Keratinocyte (primary cell): ENCODE measurements around the gene PRKCE. TPM values are rescaled to one million over a fixed set of nuclear protein-coding genes. Genes with fewer than 3 reads are reported as not detected.

Experiments used
- DNase-seq: peaks from one replicate; pipeline ENCODE4 v3.0.0-alpha.2; 2011; ENCODE audit warnings: low read depth, missing footprints, low spot score
- FAIRE-seq: peaks from 2 replicates; lab custom pipeline; 2011; peaks lifted over from hg19 to GRCh38; lab: Jason Lieb, UNC
- H2AFZ ChIP-seq: 2 replicates; pipeline ENCODE4 v1.6.0; 2012; ENCODE audit warnings: low read length, control low read depth, inconsistent platforms; ENCODE audit not compliant: control insufficient read depth
- H3K27ac ChIP-seq: 2 replicates; pipeline ENCODE4 v1.5.1; 2011; ENCODE audit warnings: low read length; ENCODE audit not compliant: control insufficient read depth, insufficient read depth
- H3K27me3 ChIP-seq: 3 replicates; pipeline ENCODE4 v1.6.0; 2011; ENCODE audit warnings: low read length; ENCODE audit not compliant: control insufficient read depth, insufficient read depth; ENCODE audit errors: extremely low read depth
- H3K36me3 ChIP-seq, 2 experiments: 2 replicates in 1 of 2; 3 replicates in 1 of 2; pipeline ENCODE4 v1.5.1; 2011; ENCODE audit warnings: low read length in 2 of 2, mild to moderate bottlenecking in 1 of 2; ENCODE audit not compliant: control insufficient read depth in 2 of 2, insufficient read depth in 2 of 2; ENCODE audit errors: extremely low read depth in 1 of 2
- H3K4me1 ChIP-seq: 3 replicates; pipeline ENCODE4 v1.5.1; 2011; ENCODE audit warnings: low read length; ENCODE audit not compliant: control insufficient read depth, insufficient read depth; ENCODE audit errors: extremely low read depth
- H3K4me2 ChIP-seq: 3 replicates; pipeline ENCODE4 v1.6.0; 2011; ENCODE audit warnings: low read depth, low read length; ENCODE audit not compliant: control insufficient read depth, insufficient read depth; ENCODE audit errors: extremely low read depth
- H3K4me3 ChIP-seq, 3 experiments: fragments of 200-600 bp in 1 of 3; sonication (generic) in 1 of 3; 2 replicates in 2 of 3; 3 replicates in 1 of 3; pipeline ENCODE4 v1.5.1; 2011 to 2016; ENCODE audit warnings: low read length in 3 of 3, mild to moderate bottlenecking in 3 of 3, control low read depth in 2 of 3, inconsistent platforms in 1 of 3, low read depth in 1 of 3, mixed read lengths in 1 of 3, mixed run types in 1 of 3, moderate library complexity in 1 of 3; ENCODE audit not compliant: control insufficient read depth in 2 of 3, insufficient read depth in 2 of 3; ENCODE audit errors: extremely low read depth in 1 of 3
- H3K79me2 ChIP-seq: 2 replicates; pipeline ENCODE4 v1.6.0; 2012; ENCODE audit warnings: low read length; ENCODE audit not compliant: control insufficient read depth, insufficient read depth
- H3K9ac ChIP-seq: 3 replicates; pipeline ENCODE4 v1.6.0; 2011; ENCODE audit warnings: low read length; ENCODE audit not compliant: control insufficient read depth, insufficient read depth; ENCODE audit errors: extremely low read depth
- H3K9me1 ChIP-seq: 3 replicates; pipeline ENCODE4 v1.6.0; 2011; ENCODE audit warnings: low read length; ENCODE audit not compliant: control insufficient read depth, insufficient read depth; ENCODE audit errors: extremely low read depth
- H3K9me3 ChIP-seq: 2 replicates; pipeline ENCODE4 v1.5.1; 2012; ENCODE audit warnings: low read depth, low read length; ENCODE audit not compliant: control insufficient read depth
- H4K20me1 ChIP-seq: 3 replicates; pipeline ENCODE4 v1.6.0; 2011; ENCODE audit warnings: low read length; ENCODE audit not compliant: control insufficient read depth, insufficient read depth; ENCODE audit errors: extremely low read depth
- CTCF ChIP-seq, 3 experiments: IDR thresholded peaks in 1 of 3; conservative IDR thresholded peaks in 1 of 3; optimal IDR thresholded peaks in 1 of 3; 2 replicates in 2 of 3; 3 replicates in 1 of 3; pipeline versions ENCODE3 to v1.5.1; 2011; ENCODE audit warnings: low read length in 3 of 3, mild to moderate bottlenecking in 3 of 3, moderate library complexity in 2 of 3, control low read depth in 1 of 3, inconsistent platforms in 1 of 3; ENCODE audit not compliant: insufficient read depth in 2 of 3; ENCODE audit errors: extremely low read depth in 1 of 3
- EZH2 ChIP-seq: IDR thresholded peaks from one replicate; pipeline ENCODE4 v1.6.1; 2012; ENCODE audit warnings: inconsistent platforms, mild to moderate bottlenecking, low read length, moderate library complexity
- dilution Hi-C: fragments of 300-500 bp; cut with MboI; formaldehyde crosslinking; loops from one replicate; pipeline ENCODE4 v1.7.0; 2020; ENCODE audit warnings: low sequenced_read_pairs; ENCODE audit not compliant: extremely low pct_ligation_motif_present
- polyA plus RNA-seq, 5 experiments: library from polyadenylated mRNA; depleted of rRNA in 3 of 5; stranded (reverse) in 3 of 5; stranded (forward) in 1 of 5; unstranded in 1 of 5; fragments of >200 nt; gene quantifications; 1 replicate in 1 of 5; 2 replicates in 3 of 5; 3 replicates in 1 of 5; pipeline versions ENCODE4 v1.2.1 to v1.2.3, GENCODE V29; 2011 to 2012; ENCODE audit warnings: missing spikeins in 2 of 5, low read depth in 1 of 5, low replicate concordance in 1 of 5

Gene PRKCE
- polyA plus RNA-seq, 1 donor (not counting 4 experiments of a cell fraction or from before 2014, with no cell fraction given): 2.0 TPM

GRCh38 chr2:45716915-45717314, 65.4 kb downstream of the PRKCE start:
- no peak overlapping the region for H3K4me3 ChIP-seq
- DNase-seq (no peak), FAIRE-seq (no peak)
- dilution Hi-C loops: no loop called here
- no peaks in the 10 kb centered on the region for H3K4me1 ChIP-seq
- no peaks in the 10 kb centered on the region for H3K79me2 ChIP-seq
- H3K36me3 ChIP-seq: no peaks in the 10 kb centered on the region
- H2AFZ ChIP-seq: no peak overlapping the region
- no peak overlapping the region for H3K27ac ChIP-seq
- no peak for TF ChIP-seq CTCF (optimal IDR thresholded peaks at IDR 0.05 in 1 of 3, IDR thresholded peaks at IDR 0.05 in 1 of 3, conservative IDR thresholded peaks at IDR 0.05 in 1 of 3; ENCODE audit: extremely low read depth in 1 of 3, insufficient read depth in 2 of 3, low read length in 3 of 3)
- no peak for TF ChIP-seq EZH2
- no peak overlapping the region for H3K4me2 ChIP-seq
- no peak overlapping the region for H3K9ac ChIP-seq
- H3K9me3 ChIP-seq: no peaks in the 10 kb centered on the region
- no peaks in the 10 kb centered on the region for H3K9me1 ChIP-seq
- H3K27me3 ChIP-seq: no peaks in the 10 kb centered on the region
- no peaks in the 10 kb centered on the region for H4K20me1 ChIP-seq

GRCh38 chr2:45720210-45720609, 68.7 kb downstream of the PRKCE start:
- FAIRE-seq: no peak

More at GRCh38 chr2:45720210-45720609, 68.7 kb downstream of the PRKCE start:
- no peak for DNase-seq
- H3K4me2 ChIP-seq: no peak overlapping the region
- no peaks in the 10 kb centered on the region for H3K36me3 ChIP-seq
- H2AFZ ChIP-seq: no peak overlapping the region
- no peak for TF ChIP-seq EZH2
- TF ChIP-seq CTCF (optimal IDR thresholded peaks at IDR 0.05 in 1 of 3, IDR thresholded peaks at IDR 0.05 in 1 of 3, conservative IDR thresholded peaks at IDR 0.05 in 1 of 3; ENCODE audit: extremely low read depth in 1 of 3, insufficient read depth in 2 of 3, low read length in 3 of 3): no peak
- no peak overlapping the region for H3K4me3 ChIP-seq
- H3K4me1 ChIP-seq: no peaks in the 10 kb centered on the region
- H3K79me2 ChIP-seq: no peaks in the 10 kb centered on the region
- no peaks in the 10 kb centered on the region for H4K20me1 ChIP-seq
- no peaks in the 10 kb centered on the region for H3K9me3 ChIP-seq
- no peak overlapping the region for H3K27ac ChIP-seq
- no peaks in the 10 kb centered on the region for H3K9me1 ChIP-seq
- no peak overlapping the region for H3K9ac ChIP-seq
- H3K27me3 ChIP-seq: no peaks in the 10 kb centered on the region
- dilution Hi-C loops: no loop called here
